Gastrocnemius medialis (tissue), 4 donors: ENCODE data around the gene MAST2. TPM values are rescaled to one million over a fixed set of nuclear protein-coding genes. Genes with fewer than 3 reads are reported as not detected.
A peak's percentile ranks its signal among the peaks of the same experiment; 100 is the strongest.

ENCODE experiments used
- ATAC-seq, 2 donors: fragments of 150-250 bp; one replicate each; pipeline ENCODE4 v1.9.1; 2016
- DNase-seq, 2 donors: peaks; one replicate each; pipeline ENCODE4 v3.0.0-alpha.2; 2019
- H3K27ac ChIP-seq, 4 donors: fragments of 200-600 bp; sonication (generic); 1 replicate in 1 of 4; 2 replicates in 3 of 4; pipeline ENCODE4 v1.5.1; 2016 to 2018; ENCODE audit warnings: mild to moderate bottlenecking in 2 of 4, moderate library complexity in 1 of 4
- H3K27me3 ChIP-seq, 3 donors: fragments of 200-600 bp; sonication (generic) in 2 of 3; 1 replicate in 1 of 3; 2 replicates in 2 of 3; pipeline versions ENCODE4 v1.5.1 to v1.6.0; 2016 to 2019; ENCODE audit warnings: mild to moderate bottlenecking in 1 of 3, moderate library complexity in 1 of 3
- H3K36me3 ChIP-seq, 2 donors: fragments of 200-600 bp; sonication (generic) in 1 of 2; one replicate each; pipeline ENCODE4 v1.5.1; 2017 to 2018
- H3K4me1 ChIP-seq, 2 donors: fragments of 200-600 bp; sonication (generic) in 1 of 2; one replicate each; pipeline ENCODE4 v1.5.1; 2016 to 2017; ENCODE audit warnings: mild to moderate bottlenecking in 2 of 2
- H3K4me3 ChIP-seq, 4 donors: fragments of 200-600 bp; sonication (generic) in 3 of 4; 1 replicate in 1 of 4; 2 replicates in 3 of 4; pipeline ENCODE4 v1.5.1; 2016 to 2019; ENCODE audit warnings: mild to moderate bottlenecking in 2 of 4
- H3K9me3 ChIP-seq, 3 donors: fragments of 200-600 bp; sonication (generic) in 2 of 3; 1 replicate in 1 of 3; 2 replicates in 2 of 3; pipeline ENCODE4 v1.5.1; 2016 to 2019
- POLR2A ChIP-seq, 2 donors: fragments of 450-650 bp; IDR thresholded peaks; one replicate each; pipeline ENCODE4 v1.6.1; 2017; ENCODE audit warnings: antibody characterized with exemption in 2 of 2, mild to moderate bottlenecking in 2 of 2, moderate library complexity in 2 of 2
- in situ Hi-C, 4 donors: fragments of 200-750 bp; cut with MboI; loops; one replicate each; pipeline versions ENCODE4 v1.15.0 to v1.8.0; 2017; ENCODE audit warnings: low sequenced_read_pairs in 4 of 4
- intact Hi-C: fragments of 100-400 bp; cut with DNase I; formaldehyde crosslinking; loops from one replicate; pipeline ENCODE4 v1.15.1; 2023; ENCODE audit warnings: low total_unique reads
- total RNA-seq, 4 donors: library from RNA; depleted of rRNA; stranded (reverse); fragments of >200 nt; gene quantifications; one replicate each; pipeline versions ENCODE4 v1.1.0 to v1.2.3, GENCODE V29; 2016
- TF ChIP-seq, protein P1 (sequence below), 5 experiments: fragments of 450-650 bp in 3 of 5; fragments of 200-600 bp in 2 of 5; sonication (generic) in 2 of 5; IDR thresholded peaks in 4 of 5; conservative IDR thresholded peaks in 1 of 5; 1 replicate in 4 of 5; 2 replicates in 1 of 5; pipeline ENCODE4 v1.5.1; 2016 to 2019; ENCODE audit warnings: antibody characterized with exemption in 5 of 5, mild to moderate bottlenecking in 3 of 5, moderate library complexity in 3 of 5

The MAST2 gene
- total RNA-seq, 4 donors from 2014 or later, result 110 to 195 (median 162) TPM

DNA sequence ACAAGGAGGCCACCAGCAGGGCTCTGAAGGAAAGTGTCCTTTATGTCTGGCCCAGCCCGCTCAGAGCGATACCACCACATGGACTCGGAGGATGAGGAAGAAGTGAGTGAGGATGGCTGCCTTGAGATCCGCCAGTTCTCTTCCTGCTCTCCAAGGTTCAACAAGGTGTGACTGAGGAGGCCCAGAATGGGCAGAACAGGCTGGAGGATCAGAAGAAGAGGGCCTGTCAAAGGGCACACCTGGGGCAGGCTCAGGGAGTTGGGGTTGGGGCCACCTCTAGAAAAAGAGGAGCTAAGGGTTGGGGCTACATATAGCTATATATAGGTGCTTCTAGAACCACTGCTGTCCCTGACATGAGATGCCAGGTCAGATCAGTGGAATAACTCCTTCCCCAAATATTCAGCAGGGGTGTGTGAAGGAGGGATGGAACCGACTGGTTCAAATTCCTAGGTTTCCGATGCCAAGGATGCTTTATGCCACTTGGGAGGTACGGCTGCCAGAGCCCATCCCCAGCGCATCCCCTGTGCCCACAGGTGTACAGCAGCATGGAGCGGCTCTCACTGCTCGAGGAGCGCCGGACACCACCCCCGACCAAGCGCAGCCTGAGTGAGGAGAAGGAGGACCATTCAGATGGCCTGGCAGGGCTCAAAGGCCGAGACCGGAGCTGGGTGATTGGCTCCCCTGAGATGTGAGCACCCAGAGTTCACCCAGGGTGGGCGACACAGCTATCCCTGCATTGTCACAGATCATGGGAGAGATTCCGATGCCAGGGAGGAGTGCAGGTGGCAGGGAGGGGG lies 226.9 kb downstream of the MAST2 start:
- in situ Hi-C loops (loop anchor here in 1 of 4 donors (10.0 kb wide), 1 partner anchor 195 kb away; no protein-coding TSS in a partner anchor), intact Hi-C loops (no loop called here)
- H3K4me1 ChIP-seq, result peaks cover 31 to 47% of the 10 kb centered on the region in 2 donors
- peak overlapping the region; percentile 37 to 78 (median 66) for H3K27ac ChIP-seq
- ATAC-seq (no peak), DNase-seq (no peak)
- no peak overlapping the region for H3K4me3 ChIP-seq
- H3K36me3 ChIP-seq, result peaks cover 0 to 97% of the 10 kb centered on the region in 2 donors
- H3K27me3 ChIP-seq, result no peaks in the 10 kb centered on the region
- H3K9me3 ChIP-seq, result no peaks in the 10 kb centered on the region
- TF ChIP-seq POLR2A (IDR thresholded peaks at IDR 0.05), result no peak
- TF ChIP-seq, protein P1, sequence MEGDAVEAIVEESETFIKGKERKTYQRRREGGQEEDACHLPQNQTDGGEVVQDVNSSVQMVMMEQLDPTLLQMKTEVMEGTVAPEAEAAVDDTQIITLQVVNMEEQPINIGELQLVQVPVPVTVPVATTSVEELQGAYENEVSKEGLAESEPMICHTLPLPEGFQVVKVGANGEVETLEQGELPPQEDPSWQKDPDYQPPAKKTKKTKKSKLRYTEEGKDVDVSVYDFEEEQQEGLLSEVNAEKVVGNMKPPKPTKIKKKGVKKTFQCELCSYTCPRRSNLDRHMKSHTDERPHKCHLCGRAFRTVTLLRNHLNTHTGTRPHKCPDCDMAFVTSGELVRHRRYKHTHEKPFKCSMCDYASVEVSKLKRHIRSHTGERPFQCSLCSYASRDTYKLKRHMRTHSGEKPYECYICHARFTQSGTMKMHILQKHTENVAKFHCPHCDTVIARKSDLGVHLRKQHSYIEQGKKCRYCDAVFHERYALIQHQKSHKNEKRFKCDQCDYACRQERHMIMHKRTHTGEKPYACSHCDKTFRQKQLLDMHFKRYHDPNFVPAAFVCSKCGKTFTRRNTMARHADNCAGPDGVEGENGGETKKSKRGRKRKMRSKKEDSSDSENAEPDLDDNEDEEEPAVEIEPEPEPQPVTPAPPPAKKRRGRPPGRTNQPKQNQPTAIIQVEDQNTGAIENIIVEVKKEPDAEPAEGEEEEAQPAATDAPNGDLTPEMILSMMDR (IDR thresholded peaks at IDR 0.05 in 4 of 5, conservative IDR thresholded peaks at IDR 0.05 in 1 of 5), result no peak

DNA sequence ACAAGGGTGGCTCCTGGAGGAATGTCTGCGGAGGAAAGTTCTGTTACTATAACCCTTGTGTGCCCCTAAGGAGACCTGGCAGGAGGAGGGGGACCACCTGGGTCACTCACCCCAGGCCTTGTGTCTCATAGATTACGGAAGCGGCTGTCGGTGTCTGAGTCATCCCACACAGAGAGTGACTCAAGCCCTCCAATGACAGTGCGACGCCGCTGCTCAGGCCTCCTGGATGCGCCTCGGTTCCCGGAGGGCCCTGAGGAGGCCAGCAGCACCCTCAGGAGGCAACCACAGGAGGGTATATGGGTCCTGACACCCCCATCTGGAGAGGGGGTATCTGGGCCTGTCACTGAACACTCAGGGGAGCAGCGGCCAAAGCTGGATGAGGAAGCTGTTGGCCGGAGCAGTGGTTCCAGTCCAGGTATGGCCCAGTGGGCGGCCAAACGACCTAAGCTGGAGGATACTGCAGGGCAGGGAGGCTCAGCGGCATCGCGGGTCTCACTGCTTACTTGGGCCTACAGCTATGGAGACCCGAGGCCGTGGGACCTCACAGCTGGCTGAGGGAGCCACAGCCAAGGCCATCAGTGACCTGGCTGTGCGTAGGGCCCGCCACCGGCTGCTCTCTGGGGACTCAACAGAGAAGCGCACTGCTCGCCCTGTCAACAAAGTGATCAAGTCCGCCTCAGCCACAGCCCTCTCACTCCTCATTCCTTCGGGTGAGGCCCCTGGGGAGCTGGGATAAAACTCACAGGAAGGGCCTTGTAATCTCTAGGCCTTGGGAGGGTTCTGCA lies 227.7 kb downstream of the MAST2 start:
- no peak for DNase-seq
- H3K36me3 ChIP-seq, result peaks cover 0 to 97% of the 10 kb centered on the region in 2 donors
- TF ChIP-seq, protein P1 (IDR thresholded peaks at IDR 0.05 in 4 of 5, conservative IDR thresholded peaks at IDR 0.05 in 1 of 5), result no peak
- TF ChIP-seq POLR2A (IDR thresholded peaks at IDR 0.05), result no peak
- no peaks in the 10 kb centered on the region for H3K9me3 ChIP-seq
- ATAC-seq, result no peak
- intact Hi-C loops, result no loop called here
- H3K4me3 ChIP-seq, result no peak overlapping the region
- peaks cover 27 to 45% of the 10 kb centered on the region in 2 donors for H3K4me1 ChIP-seq
- peak overlapping the region; percentile 37 to 78 (median 66) for H3K27ac ChIP-seq
- H3K27me3 ChIP-seq, result no peaks in the 10 kb centered on the region
- in situ Hi-C loops, result loop anchor here in 1 of 4 donors (10.0 kb wide), 1 partner anchor 194 kb away; no protein-coding TSS in a partner anchor

DNA sequence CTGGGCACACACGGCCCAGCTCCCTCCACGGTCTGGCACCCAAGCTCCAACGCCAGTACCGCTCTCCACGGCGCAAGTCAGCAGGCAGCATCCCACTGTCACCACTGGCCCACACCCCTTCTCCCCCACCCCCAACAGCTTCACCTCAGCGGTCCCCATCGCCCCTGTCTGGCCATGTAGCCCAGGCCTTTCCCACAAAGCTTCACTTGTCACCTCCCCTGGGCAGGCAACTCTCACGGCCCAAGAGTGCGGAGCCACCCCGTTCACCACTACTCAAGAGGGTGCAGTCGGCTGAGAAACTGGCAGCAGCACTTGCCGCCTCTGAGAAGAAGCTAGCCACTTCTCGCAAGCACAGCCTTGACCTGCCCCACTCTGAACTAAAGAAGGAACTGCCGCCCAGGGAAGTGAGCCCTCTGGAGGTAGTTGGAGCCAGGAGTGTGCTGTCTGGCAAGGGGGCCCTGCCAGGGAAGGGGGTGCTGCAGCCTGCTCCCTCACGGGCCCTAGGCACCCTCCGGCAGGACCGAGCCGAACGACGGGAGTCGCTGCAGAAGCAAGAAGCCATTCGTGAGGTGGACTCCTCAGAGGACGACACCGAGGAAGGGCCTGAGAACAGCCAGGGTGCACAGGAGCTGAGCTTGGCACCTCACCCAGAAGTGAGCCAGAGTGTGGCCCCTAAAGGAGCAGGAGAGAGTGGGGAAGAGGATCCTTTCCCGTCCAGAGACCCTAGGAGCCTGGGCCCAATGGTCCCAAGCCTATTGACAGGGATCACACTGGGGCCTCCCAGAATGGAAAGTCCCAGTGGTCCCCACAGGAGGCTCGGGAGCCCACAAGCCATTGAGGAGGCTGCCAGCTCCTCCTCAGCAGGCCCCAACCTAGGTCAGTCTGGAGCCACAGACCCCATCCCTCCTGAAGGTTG lies 231.4 kb downstream of the MAST2 start:
- intact Hi-C loops, result loop anchor here (5.0 kb wide), 1 partner anchor 97 kb away; the partner anchor contains the start of gene PIK3R3
- H3K9me3 ChIP-seq, result no peaks in the 10 kb centered on the region
- ATAC-seq (no peak), DNase-seq (no peak)
- peaks cover 0 to 61% of the 10 kb centered on the region in 2 donors for H3K36me3 ChIP-seq
- in situ Hi-C loops, result loop anchor here (5.0 to 10.0 kb wide), 3 partner anchors 142 to 190 kb away; partner anchors contain the start of genes P3R3URF (in 1 of the 4) and TSPAN1 (in 1 of the 4)
- no peaks in the 10 kb centered on the region for H3K27me3 ChIP-seq
- H3K27ac ChIP-seq, result peak overlapping the region; percentile 62 to 79 (median 74)
- peaks cover 17 to 39% of the 10 kb centered on the region in 2 donors for H3K4me1 ChIP-seq
- H3K4me3 ChIP-seq, result no peak overlapping the region
- TF ChIP-seq, protein P1 (IDR thresholded peaks at IDR 0.05 in 4 of 5, conservative IDR thresholded peaks at IDR 0.05 in 1 of 5), result no peak
- TF ChIP-seq POLR2A (IDR thresholded peaks at IDR 0.05), result no peak
